HG03521 (cell line): ENCODE data around the gene AKAIN1.

Experiments used
- ATAC-seq: cut with Tn5 transposase; IDR thresholded peaks from one replicate; pipeline ENCODE4 v1.9.1; 2021; ENCODE audit warnings: mild to moderate bottlenecking, moderate library complexity; ENCODE audit not compliant: unreplicated experiment

Gene AKAIN1

GRCh38 chr18:5097116-5097703 lies 99.8 kb downstream of the AKAIN1 start:
- ATAC-seq = no peak

- no peak for ATAC-seq
Measured at GRCh38 chr18:5095239-5095638, 101.8 kb downstream of the AKAIN1 start.

- no peak for ATAC-seq
Measured at GRCh38 chr18:5093902-5094301, 103.2 kb downstream of the AKAIN1 start.
